GM21390 (cell line): ENCODE measurements around the gene KAT8.
"Not testable (repeated sequence)": the region's sequence is repeated elsewhere in the genome, so short reads cannot be mapped to it uniquely, and the experiment has no call there.

Experiments
- ATAC-seq: cut with Tn5 transposase; IDR thresholded peaks from one replicate; pipeline ENCODE4 v1.9.1; 2021; ENCODE audit not compliant: unreplicated experiment

KAT8 gene

DNA sequence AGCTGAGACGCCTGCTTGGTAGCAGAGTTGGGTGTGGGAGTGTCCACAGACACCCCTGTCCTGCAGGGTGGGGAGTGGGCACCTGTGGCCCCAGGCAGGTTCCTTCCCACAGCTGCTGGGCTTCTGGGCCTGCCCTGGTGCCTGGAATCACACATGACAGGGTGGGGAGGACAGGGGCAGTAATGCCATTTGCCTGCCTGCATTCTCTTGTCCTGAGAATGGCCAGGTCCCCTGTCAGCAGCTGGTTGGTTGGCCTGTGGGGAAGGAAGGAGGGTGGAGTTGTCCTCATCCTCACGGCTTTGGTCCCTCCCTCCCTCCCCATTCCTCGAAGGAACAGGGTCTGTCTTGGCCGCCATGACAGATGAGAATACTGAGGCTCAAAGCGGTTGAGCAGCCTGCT, 33.9 kb upstream of the KAT8 start:
- no peak for ATAC-seq

- no peak for ATAC-seq
Measured at GRCh38 chr16:31083981-31084380, 33.5 kb upstream of the KAT8 start.

- no peak for ATAC-seq
Measured at GRCh38 chr16:31084584-31085302, 32.7 kb upstream of the KAT8 start.

GRCh38 chr16:31085411-31085810, 32.1 kb upstream of the KAT8 start:
- no peak for ATAC-seq

DNA sequence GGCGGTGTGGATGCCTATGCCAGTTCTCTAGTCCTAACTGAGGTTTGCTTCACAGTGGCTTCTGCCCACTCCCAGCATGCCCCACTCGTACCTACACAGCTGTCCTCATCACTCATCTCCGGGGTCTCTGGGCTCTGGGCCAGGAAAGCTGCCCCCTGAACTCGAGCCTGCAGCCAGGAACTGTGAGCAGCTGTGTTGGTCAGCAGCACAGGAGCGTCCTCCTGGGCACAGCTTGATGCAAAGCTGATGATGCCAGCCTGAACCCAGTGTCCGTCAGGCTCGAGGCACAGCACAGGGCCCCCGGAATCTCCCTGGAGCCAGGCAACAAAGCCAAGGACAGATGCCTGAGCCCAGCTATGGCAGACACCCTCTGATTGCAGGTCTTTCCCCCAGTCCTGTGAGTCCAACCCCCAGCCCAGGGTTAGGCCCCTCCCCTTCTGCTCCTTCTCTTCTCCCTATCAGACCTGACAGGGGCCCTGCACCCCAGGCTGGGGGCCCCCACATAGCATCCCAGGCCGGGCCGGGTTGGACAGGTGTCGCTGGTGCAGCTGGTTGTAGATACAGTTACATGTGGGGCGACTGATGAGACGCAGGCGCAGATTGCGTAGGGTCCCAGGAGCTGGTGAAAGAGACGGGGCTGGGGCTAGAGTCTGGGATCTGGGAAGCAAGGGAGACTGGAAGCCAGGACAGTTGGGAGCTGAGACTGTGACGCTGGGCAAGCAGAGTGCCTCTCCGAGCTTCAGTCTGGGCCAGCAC, 31.4 kb upstream of the KAT8 start:
- ATAC-seq, result no peak

DNA sequence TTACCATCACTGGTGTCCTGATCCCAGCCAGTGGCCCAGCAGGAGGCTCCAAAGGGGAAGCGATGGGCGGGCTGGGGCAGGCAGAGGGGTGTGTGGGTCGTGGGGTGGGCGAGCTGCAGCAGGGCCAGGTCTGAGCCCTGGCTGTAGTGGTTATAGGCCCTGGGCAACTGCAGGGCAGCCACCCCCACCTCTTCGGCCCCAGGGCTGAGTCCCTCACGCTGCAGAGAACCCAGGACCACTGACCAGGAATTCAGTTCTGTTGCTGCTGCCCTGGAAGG, 30.9 kb upstream of the KAT8 start:
- no peak for ATAC-seq

- ATAC-seq, result no peak
Measured at GRCh38 chr16:31087481-31087880, 30.0 kb upstream of the KAT8 start.

DNA sequence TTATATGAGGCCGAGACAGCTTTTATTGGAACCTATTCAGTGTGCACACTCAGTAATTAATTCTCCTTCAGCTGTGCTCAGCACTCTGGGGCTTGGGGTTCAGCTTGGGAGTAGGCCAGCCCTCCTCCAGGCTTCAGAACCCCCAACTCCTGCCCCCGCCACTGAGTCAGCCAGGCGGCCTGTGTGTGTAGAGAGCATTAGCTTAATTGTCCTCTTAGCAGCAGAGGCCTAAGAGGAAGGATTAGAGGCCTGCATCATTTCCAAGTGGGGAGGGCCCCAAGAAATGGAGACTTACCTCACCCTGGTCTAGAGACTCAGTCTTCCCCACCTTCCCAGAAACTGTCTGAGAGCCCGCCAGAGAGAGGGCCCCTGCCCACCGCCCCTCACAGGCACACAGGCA, 29.5 kb upstream of the KAT8 start:
- no peak for ATAC-seq

DNA sequence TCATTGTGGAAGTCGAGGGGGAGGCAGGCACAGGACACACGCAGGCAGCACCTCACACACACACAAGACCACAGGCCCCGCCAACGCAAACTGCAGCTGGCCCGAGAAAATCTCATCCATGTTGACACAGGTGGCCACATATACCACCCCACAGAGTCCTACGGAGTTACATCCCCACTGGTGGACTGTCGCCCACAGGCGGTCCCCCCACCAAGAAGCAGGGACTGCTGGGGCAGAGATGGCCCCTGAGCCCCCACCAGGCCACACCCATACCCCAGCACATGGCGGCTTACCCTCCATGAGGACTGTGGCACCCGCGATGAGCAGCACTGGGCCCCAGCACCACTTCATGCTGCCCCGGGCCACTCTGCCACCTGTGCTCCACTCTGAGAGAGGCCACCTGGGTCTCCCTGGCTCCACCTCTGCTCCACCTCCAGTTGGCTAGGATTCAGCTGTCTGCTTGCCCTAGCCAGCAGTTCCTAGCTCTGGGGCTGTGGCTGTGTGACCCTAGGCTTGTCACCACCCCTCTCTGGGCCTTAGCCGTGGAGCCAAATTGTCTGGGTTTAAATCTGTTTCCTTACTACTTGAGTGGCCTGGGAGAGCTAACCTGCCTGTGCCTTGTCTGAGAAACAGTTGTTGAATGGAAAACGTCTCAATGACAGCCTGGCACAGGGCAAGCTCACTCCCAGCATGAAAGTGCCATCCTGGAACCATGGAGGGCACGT, 28.8 kb upstream of the KAT8 start, which contains the start of gene PRSS53:
PRSS53 (minus strand) TSS at position 485 of the 725 bp plus-strand sequence; CDS start at position 351, 134 bp downstream.
- no peak for ATAC-seq

DNA sequence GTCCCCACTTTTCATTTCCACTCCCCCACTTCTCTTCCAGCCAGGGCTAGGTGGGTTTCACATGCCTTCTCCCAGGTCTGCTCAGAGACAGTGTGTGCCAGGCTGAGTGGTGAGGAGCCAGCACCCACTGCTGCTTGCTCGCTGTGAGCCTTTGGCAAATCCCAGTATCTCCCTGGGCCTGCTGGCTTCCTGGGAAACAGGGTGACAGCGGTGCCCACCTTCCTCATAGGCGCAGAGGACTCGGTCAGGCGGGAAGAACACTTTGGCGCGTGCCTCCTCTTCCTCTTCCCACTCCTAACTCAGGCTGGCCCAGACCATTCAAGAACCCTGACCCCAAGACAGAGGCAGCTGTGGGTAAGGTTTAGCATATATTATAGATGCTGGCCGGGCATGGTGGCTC, 28.3 kb upstream of the KAT8 start:
- ATAC-seq, result no peak

- ATAC-seq, result no peak
Measured at GRCh38 chr16:31090540-31090939, 26.9 kb upstream of the KAT8 start.

- ATAC-seq, result no peak
Measured at GRCh38 chr16:31092330-31092729, 25.1 kb upstream of the KAT8 start.

DNA sequence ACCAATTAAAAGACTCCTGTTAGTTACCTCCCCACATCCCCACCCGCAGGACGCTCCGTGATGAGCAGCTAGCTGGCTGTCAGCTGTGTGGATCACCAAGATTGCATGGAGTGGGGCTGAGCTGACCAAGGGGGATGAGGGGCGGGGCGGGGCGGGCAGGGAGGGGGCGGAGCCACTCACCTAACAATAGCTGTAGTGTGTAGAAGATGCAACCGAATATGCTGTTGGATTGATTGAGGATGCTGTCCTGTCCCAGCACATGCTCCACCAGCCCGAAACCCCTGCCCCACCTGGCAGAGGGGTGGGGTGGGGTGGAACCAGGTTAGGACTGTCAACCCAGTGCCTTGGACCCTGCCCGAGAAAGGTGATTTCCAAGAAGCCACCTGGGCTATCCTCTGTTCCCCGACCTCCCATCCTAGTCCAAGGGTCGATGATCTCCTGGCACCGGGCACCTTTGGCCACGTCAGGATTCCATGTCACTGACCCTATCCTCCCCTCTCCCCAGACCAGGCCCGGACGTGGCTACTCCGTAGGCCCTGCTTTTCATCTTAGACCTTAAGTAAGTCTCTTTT, 24.2 kb upstream of the KAT8 start:
- ATAC-seq, result no peak

DNA sequence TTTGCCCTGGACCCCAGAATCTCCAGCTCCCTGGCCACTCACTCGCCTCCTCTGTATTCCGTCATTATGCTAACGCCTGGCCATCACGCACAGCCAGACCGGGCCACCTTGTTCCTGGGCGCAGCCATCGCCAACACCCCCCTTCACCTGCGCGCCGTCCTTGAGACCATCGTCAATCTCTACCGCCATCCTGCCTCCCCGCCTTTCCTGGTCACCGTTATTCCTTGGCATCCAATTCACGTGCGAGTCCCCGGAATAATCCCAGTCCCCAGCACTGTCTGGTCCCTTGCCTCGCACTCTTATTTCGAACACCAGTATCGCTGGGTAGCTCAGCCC, 23.4 kb upstream of the KAT8 start:
- no peak for ATAC-seq

DNA sequence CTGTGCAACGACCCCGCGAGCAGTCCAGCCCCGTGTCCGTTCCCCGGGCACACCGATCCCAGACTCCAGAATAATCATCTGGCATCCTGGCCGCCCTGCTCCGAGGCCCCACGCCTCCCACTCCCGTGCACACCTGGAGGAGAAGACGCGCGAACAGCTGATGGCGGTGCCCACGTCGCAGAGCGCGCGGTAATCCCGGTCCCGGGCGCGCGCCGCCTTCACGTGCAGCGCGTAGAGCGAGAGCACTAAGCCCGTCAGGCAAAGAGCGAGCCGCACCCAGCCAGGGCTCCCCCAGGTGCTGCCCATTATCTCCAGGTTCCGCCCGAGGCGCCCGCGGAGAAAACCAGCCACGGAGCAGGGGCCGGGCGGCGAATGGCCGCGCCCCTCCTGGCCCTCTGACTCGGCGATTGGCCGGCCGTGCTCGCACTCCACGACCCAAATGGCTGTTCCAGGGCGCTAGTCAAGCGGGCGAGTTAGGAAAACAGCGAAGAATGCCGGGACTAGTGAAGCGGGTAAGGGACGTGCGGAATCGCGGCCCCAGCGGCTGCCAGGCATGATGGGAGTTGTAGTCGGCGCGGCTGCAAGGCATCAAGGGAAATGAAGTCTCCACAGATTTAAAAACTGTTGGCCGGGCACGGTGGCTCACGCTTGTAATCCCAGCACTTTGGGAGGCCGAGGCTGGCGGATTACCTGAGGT, 22.9 kb upstream of the KAT8 start, which contains the start of gene VKORC1:
VKORC1 (minus strand) TSS at position 374 of the 697 bp plus-strand sequence; CDS start at position 306, 68 bp downstream.
- ATAC-seq, result peak; percentile 85

GRCh38 chr16:31099860-31100638, 17.4 kb upstream of the KAT8 start:
- no peak for ATAC-seq

- ATAC-seq, result not testable (repeated sequence)
Measured at GRCh38 chr16:31100876-31101641, 16.4 kb upstream of the KAT8 start.

- no peak for ATAC-seq
Measured at GRCh38 chr16:31105677-31106213, 11.7 kb upstream of the KAT8 start.
